CD4-positive, alpha-beta T cell (primary cell): ENCODE results near the gene EPHX1. TPM values are rescaled to one million over a fixed set of nuclear protein-coding genes. Genes with fewer than 3 reads are reported as not detected.
A peak's percentile ranks its signal among the peaks of the same experiment; 100 is the strongest.

Experiments
- ATAC-seq: fragments of 200-7000 bp; cut with Tn5 transposase; one replicate; pipeline ENCODE4 v1.10.0; 2022; ENCODE audit warnings: mild to moderate bottlenecking; ENCODE audit not compliant: poor library complexity
- CTCF ChIA-PET: fragments of 350-600 bp; sonication (Branson Sonifier 250); formaldehyde crosslinking; loops from one replicate; lab custom pipeline; 2021; ENCODE audit warnings: antibody characterized with exemption, inconsistent platforms; lab: Charles Lee
- POLR2A ChIA-PET: fragments of 350-600 bp; sonication (Branson Sonifier 250); formaldehyde crosslinking; loops from one replicate; lab custom pipeline; 2021; ENCODE audit warnings: antibody characterized with exemption, inconsistent platforms; lab: Charles Lee
- DNase-seq, 14 experiments: peaks; one replicate each; pipeline ENCODE4 v3.0.0-alpha.2; 2013 to 2020; ENCODE audit warnings: mixed read lengths in 2 of 14
- H3K27ac ChIP-seq, 2 donors: one replicate each; pipeline versions ENCODE4 v1.5.1 to v1.7.0; 2013; ENCODE audit warnings: low read length in 2 of 2, low read depth in 1 of 2, mild to moderate bottlenecking in 1 of 2
- H3K27me3 ChIP-seq, 2 experiments: 1 replicate in 1 of 2; 2 replicates in 1 of 2; pipeline versions ENCODE4 v1.6.1 to v1.7.0; 2013; ENCODE audit warnings: low read length in 2 of 2, control low read depth in 1 of 2, mild to moderate bottlenecking in 1 of 2, moderate library complexity in 1 of 2; ENCODE audit not compliant: insufficient read depth in 2 of 2, control insufficient read depth in 1 of 2
- H3K36me3 ChIP-seq: one replicate; pipeline ENCODE4 v1.6.1; 2013; ENCODE audit warnings: low read length, control low read depth; ENCODE audit not compliant: insufficient read depth
- H3K4me1 ChIP-seq: one replicate; pipeline ENCODE4 v1.6.1; 2013; ENCODE audit warnings: low read length, control low read depth; ENCODE audit not compliant: insufficient read depth
- H3K4me3 ChIP-seq: one replicate; pipeline ENCODE4 v1.5.1; 2013; ENCODE audit warnings: mild to moderate bottlenecking, low read length, moderate library complexity
- H3K9me3 ChIP-seq, 2 experiments: 1 replicate in 1 of 2; 2 replicates in 1 of 2; pipeline versions ENCODE4 v1.6.1 to v1.7.0; 2013; ENCODE audit warnings: low read length in 2 of 2, mild to moderate bottlenecking in 2 of 2, control low read depth in 1 of 2, moderate library complexity in 1 of 2; ENCODE audit not compliant: control insufficient read depth in 1 of 2, insufficient read depth in 1 of 2
- H3K27ac Mint-ChIP-seq: one replicate; pipeline ENCODE4 v1.8.0; 2020; ENCODE audit warnings: mixed read lengths
- H3K27me3 Mint-ChIP-seq: one replicate; pipeline ENCODE4 v1.8.0; 2021; ENCODE audit warnings: mixed read lengths
- H3K36me3 Mint-ChIP-seq: one replicate; pipeline ENCODE4 v1.8.0; 2021; ENCODE audit warnings: low read depth, mixed read lengths
- H3K4me1 Mint-ChIP-seq: one replicate; pipeline ENCODE4 v1.8.0; 2021; ENCODE audit warnings: low read depth, mixed read lengths
- H3K4me3 Mint-ChIP-seq: one replicate; pipeline ENCODE4 v1.8.0; 2020; ENCODE audit warnings: mild to moderate bottlenecking, mixed read lengths
- H3K9me3 Mint-ChIP-seq: one replicate; pipeline ENCODE4 v1.8.0; 2020; ENCODE audit warnings: mixed read lengths
- intact Hi-C, 2 experiments: fragments of 100-400 bp; cut with DNase I in 1 of 2; cut with micrococcal nuclease in 1 of 2; formaldehyde crosslinking; loops; one replicate each; pipeline versions ENCODE4 v1.15.1 to v1.9.0; 2023 to 2025; cut with DNase I, micrococcal nuclease
- total RNA-seq, 174 experiments: library from RNA in 2 of 174; stranded (reverse) in 2 of 174; gene quantifications; one replicate each; pipeline ENCODE4 v1.2.3 and lab custom pipeline; 2021 to 2026
- TF ChIP-seq, protein P1 (sequence below): fragments of 200-600 bp; IDR thresholded peaks from one replicate; pipeline ENCODE4 v1.8.0; 2022; ENCODE audit warnings: antibody characterized with exemption, mild to moderate bottlenecking

EPHX1 gene
- total RNA-seq, 2 experiments from 2014 or later = 0.34 to 0.47 TPM

GRCh38 chr1:225872075-225872430 is 62.1 kb downstream of the EPHX1 start:
- TF ChIP-seq, protein P1, sequence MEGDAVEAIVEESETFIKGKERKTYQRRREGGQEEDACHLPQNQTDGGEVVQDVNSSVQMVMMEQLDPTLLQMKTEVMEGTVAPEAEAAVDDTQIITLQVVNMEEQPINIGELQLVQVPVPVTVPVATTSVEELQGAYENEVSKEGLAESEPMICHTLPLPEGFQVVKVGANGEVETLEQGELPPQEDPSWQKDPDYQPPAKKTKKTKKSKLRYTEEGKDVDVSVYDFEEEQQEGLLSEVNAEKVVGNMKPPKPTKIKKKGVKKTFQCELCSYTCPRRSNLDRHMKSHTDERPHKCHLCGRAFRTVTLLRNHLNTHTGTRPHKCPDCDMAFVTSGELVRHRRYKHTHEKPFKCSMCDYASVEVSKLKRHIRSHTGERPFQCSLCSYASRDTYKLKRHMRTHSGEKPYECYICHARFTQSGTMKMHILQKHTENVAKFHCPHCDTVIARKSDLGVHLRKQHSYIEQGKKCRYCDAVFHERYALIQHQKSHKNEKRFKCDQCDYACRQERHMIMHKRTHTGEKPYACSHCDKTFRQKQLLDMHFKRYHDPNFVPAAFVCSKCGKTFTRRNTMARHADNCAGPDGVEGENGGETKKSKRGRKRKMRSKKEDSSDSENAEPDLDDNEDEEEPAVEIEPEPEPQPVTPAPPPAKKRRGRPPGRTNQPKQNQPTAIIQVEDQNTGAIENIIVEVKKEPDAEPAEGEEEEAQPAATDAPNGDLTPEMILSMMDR = no peak
- H3K27ac ChIP-seq = no peak overlapping the region
- intact Hi-C loops = no loop called here
- H3K4me1 Mint-ChIP-seq = peaks cover 72% of the 10 kb centered on the region
- no peak overlapping the region for H3K4me3 Mint-ChIP-seq
- H3K36me3 ChIP-seq = peaks cover 94% of the 10 kb centered on the region
- H3K4me3 ChIP-seq = no peak overlapping the region
- no peak for ATAC-seq
- ChIA-PET CTCF (interaction anchor here (0.8 to 1.6 kb wide), 2 partner anchors 11 to 20 kb away, joined by 3 to 5 read pairs; partner anchors contain the start of gene TMEM63A), POLR2A (interaction anchor here (1.6 to 3.8 kb wide), 3 partner anchors 10 to 190 kb away, joined by 3 to 23 read pairs (median 22); partner anchors contain the start of genes H3-3A and TMEM63A)
- H3K27me3 ChIP-seq = no peaks in the 10 kb centered on the region
- H3K9me3 Mint-ChIP-seq = no peaks in the 10 kb centered on the region
- H3K27ac Mint-ChIP-seq = peak overlapping the region; percentile 69
- H3K9me3 ChIP-seq = no peaks in the 10 kb centered on the region
- no peak for DNase-seq
- no peaks in the 10 kb centered on the region for H3K27me3 Mint-ChIP-seq
- H3K36me3 Mint-ChIP-seq = peaks cover 92% of the 10 kb centered on the region
- peaks cover 78% of the 10 kb centered on the region for H3K4me1 ChIP-seq

DNA sequence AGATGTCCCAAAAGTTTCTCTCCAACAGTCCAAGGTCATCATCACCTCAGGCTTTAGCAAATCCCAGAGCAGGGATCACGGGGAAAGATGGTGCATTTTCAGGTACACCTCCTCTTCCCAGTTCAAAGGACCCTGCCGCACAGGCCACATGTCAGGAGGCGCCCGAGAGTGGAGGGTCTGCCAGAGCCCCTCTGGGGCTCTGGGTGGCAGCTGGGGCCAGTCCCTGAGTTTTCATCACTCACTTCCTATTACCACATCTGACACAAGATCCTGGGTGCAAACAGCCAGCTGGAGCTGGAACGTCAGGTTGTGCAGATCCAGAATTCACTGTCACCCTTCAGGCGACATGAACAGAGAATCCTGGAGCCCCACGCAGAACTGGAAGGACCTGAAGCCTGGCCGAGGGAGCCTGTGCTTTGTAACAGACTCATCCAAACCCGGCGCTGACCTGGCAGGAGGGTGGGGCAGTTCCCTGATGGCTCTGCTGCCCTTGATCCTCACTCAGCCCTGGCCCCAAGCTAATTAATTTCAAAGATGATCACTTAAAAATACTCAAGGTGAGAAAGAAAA is 63.4 kb downstream of the EPHX1 start:
- Histone ChIP-seq H3K36me3 (peaks cover 95% of the 10 kb centered on the region), H3K27me3 (no peaks in the 10 kb centered on the region), H3K4me3 (no peak overlapping the region), H3K27ac (no peak overlapping the region), H3K9me3 (no peaks in the 10 kb centered on the region), H3K4me1 (peaks cover 79% of the 10 kb centered on the region)
- intact Hi-C loops = no loop called here
- ATAC-seq = no peak
- DNase-seq = no peak
- TF ChIP-seq, protein P1 = no peak
- Mint-ChIP-seq H3K4me1 (peaks cover 73% of the 10 kb centered on the region), H3K27me3 (no peaks in the 10 kb centered on the region), H3K36me3 (peaks cover 93% of the 10 kb centered on the region), H3K27ac (peak overlapping the region; percentile 70), H3K9me3 (no peaks in the 10 kb centered on the region), H3K4me3 (no peak overlapping the region)
- ChIA-PET POLR2A (interaction anchor here (0.8 to 13.0 kb wide), 4 partner anchors 9 to 189 kb away, joined by 3 to 427 read pairs (median 3); partner anchors contain the start of genes H3-3A and TMEM63A), CTCF (interaction anchor here (1.4 kb wide), 1 partner anchor 9 kb away, joined by 5 read pairs; the partner anchor contains the start of gene TMEM63A)

DNA sequence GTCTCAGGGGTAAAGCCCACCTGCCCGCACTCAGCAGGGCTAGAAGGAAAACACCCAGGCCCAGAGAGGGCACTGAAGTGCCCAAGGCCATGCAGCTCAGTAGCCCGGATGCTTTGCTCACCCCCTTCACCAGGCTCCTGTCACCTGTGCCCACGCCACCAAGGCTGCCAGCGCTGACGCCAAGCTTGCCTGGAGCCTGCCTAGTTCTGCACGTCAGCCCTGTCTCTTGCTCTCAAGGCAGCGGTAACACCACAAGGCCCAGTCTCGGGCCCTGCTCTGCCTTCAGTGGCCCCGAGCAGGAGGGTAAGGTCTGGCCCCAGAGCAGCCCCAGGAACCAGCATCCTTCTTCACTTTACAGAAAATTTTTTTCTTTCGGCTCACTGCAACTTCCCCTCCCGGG is 64.5 kb downstream of the EPHX1 start:
- Histone ChIP-seq H3K4me1 (peaks cover 79% of the 10 kb centered on the region), H3K9me3 (no peaks in the 10 kb centered on the region), H3K36me3 (peaks cover 96% of the 10 kb centered on the region), H3K27me3 (no peaks in the 10 kb centered on the region), H3K27ac (no peak overlapping the region), H3K4me3 (no peak overlapping the region)
- CTCF ChIA-PET = interaction anchor here (1.4 kb wide), 1 partner anchor 8 kb away, joined by 5 read pairs; the partner anchor contains the start of gene TMEM63A
- intact Hi-C loops = no loop called here
- ATAC-seq = no peak
- TF ChIP-seq, protein P1 = no peak
- Mint-ChIP-seq H3K4me3 (no peak overlapping the region), H3K4me1 (peaks cover 77% of the 10 kb centered on the region), H3K36me3 (peaks cover 95% of the 10 kb centered on the region), H3K9me3 (no peaks in the 10 kb centered on the region), H3K27ac (peak overlapping the region; percentile 70), H3K27me3 (no peaks in the 10 kb centered on the region)
- POLR2A ChIA-PET = interaction anchor here (0.6 to 13.0 kb wide), 3 partner anchors 8 to 100 kb away, joined by 3 to 427 read pairs (median 3); partner anchors contain the start of gene TMEM63A
- no peak for DNase-seq
